AG04449 (cell line): ENCODE data around the gene SLC52A3.

Source experiments
- CTCF ChIA-PET: fragments of 350-600 bp; formaldehyde crosslinking; extraction: SDS; loops from one replicate; lab custom pipeline; 2021; ENCODE audit warnings: antibody characterized with exemption; lab: Yijun Ruan, JAX
- POLR2A ChIA-PET: fragments of 400-600, 350-600 bp; formaldehyde crosslinking; extraction: SDS; loops from one replicate; lab custom pipeline; 2020; ENCODE audit warnings: antibody characterized with exemption, inconsistent platforms; lab: Yijun Ruan, JAX
- DNase-seq: peaks from one replicate; pipeline ENCODE4 v3.0.0-alpha.2; 2010; ENCODE audit warnings: low read depth, low spot score
- H3K4me3 ChIP-seq: 2 replicates; pipeline ENCODE4 v1.5.1; 2011; ENCODE audit warnings: low read depth, mild to moderate bottlenecking, control low read depth, low read length
- TF ChIP-seq, protein P1 (sequence below): IDR thresholded peaks from one replicate; pipeline ENCODE4 v1.5.1; 2011; ENCODE audit warnings: mild to moderate bottlenecking, moderate library complexity, low read length, control low read depth, inconsistent platforms; ENCODE audit not compliant: insufficient read depth; ENCODE audit errors: missing control alignments

The SLC52A3 gene

DNA sequence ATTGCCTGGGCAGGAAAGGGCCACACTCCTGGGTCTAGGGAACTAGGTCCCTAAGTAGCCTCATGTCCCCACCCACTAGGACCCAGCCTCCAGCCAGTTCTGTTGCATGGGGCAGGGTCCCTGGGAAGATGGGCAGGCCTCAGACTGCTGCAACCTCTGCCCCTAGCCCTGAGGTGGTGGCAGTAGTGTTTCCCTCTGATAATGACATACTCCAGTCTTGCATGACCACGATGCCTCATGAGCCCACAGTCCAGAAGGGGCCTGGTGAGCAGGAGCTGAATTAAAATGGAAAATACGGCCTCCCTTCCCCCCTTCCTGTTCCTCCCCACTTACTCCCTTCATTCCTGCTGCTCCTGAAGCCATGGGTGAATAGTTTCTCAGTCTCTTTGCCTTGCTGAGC, 56.7 kb downstream of the SLC52A3 start:
- no peak overlapping the region for H3K4me3 ChIP-seq
- no peak for DNase-seq
- ChIA-PET CTCF (interaction anchor here (1.4 to 1.7 kb wide), 2 partner anchors 28 to 44 kb away, joined by 3 to 4 read pairs; no protein-coding TSS in a partner anchor), POLR2A (no interaction called here)
- TF ChIP-seq, protein P1, sequence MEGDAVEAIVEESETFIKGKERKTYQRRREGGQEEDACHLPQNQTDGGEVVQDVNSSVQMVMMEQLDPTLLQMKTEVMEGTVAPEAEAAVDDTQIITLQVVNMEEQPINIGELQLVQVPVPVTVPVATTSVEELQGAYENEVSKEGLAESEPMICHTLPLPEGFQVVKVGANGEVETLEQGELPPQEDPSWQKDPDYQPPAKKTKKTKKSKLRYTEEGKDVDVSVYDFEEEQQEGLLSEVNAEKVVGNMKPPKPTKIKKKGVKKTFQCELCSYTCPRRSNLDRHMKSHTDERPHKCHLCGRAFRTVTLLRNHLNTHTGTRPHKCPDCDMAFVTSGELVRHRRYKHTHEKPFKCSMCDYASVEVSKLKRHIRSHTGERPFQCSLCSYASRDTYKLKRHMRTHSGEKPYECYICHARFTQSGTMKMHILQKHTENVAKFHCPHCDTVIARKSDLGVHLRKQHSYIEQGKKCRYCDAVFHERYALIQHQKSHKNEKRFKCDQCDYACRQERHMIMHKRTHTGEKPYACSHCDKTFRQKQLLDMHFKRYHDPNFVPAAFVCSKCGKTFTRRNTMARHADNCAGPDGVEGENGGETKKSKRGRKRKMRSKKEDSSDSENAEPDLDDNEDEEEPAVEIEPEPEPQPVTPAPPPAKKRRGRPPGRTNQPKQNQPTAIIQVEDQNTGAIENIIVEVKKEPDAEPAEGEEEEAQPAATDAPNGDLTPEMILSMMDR = no peak

GRCh38 chr20:710780-711450, 57.4 kb downstream of the SLC52A3 start:
- DNase-seq = no peak
- TF ChIP-seq, protein P1 = no peak
- CTCF ChIA-PET = interaction anchor here (1.4 to 1.7 kb wide), 2 partner anchors 28 to 44 kb away, joined by 3 to 4 read pairs; no protein-coding TSS in a partner anchor
- H3K4me3 ChIP-seq = no peak overlapping the region
- POLR2A ChIA-PET = no interaction called here
